DND-41 (cell line): ENCODE measurements around the gene CCDC117.

ENCODE experiments used
- CTCF ChIP-seq: IDR thresholded peaks from 2 replicates; pipeline ENCODE4 v1.5.1; 2012; ENCODE audit warnings: borderline replicate concordance, low read length, moderate library complexity, mild to moderate bottlenecking; ENCODE audit not compliant: poor library complexity, severe bottlenecking; ENCODE audit errors: extremely low read depth
- EZH2 ChIP-seq: IDR thresholded peaks from 3 replicates; pipeline ENCODE4 v1.6.1; 2012; ENCODE audit warnings: borderline replicate concordance, low read depth, mild to moderate bottlenecking, moderate library complexity, low read length, inconsistent platforms; ENCODE audit not compliant: severe bottlenecking

- TF ChIP-seq CTCF (no peak), EZH2 (no peak)
These were observed 23.7 kb downstream of the CCDC117 start for GRCh38 chr22:28795932-28796856.
